ENCODE data around the gene CRB3. TPM values are rescaled to one million over a fixed set of nuclear protein-coding genes. Genes with fewer than 3 reads are reported as not detected.

Gene CRB3
- total RNA-seq, 1 experiment from 2014 or later = 29.9 TPM

- Mint-ChIP-seq H3K9me3 (peaks cover 13% of the 10 kb centered on the region), H3K27ac (no peak overlapping the region), H3K36me3 (peaks cover 45% of the 10 kb centered on the region), H3K4me1 (no peaks in the 10 kb centered on the region), H3K4me3 (no peak overlapping the region), H3K27me3 (ENCODE audit: low read depth) (no peaks in the 10 kb centered on the region)
- ChIA-PET CTCF (no interaction called here), POLR2A (no interaction called here)
- ATAC-seq (no peak), DNase-seq (ENCODE audit: low spot score) (no peak)
- TF ChIP-seq PRRX2 (CRISPR knock-in tag; IDR thresholded peaks at IDR 0.05) (no peak), PRDM15 (CRISPR knock-in tag; IDR thresholded peaks at IDR 0.05) (no peak), ZNF263 (CRISPR knock-in tag; IDR thresholded peaks at IDR 0.05; ENCODE audit: low read depth) (no peak), TCF7 (CRISPR knock-in tag; IDR thresholded peaks at IDR 0.05; ENCODE audit: low read depth) (no peak), ERG (CRISPR knock-in tag; IDR thresholded peaks at IDR 0.05) (no peak), NR1H2 (CRISPR knock-in tag; IDR thresholded peaks at IDR 0.05) (no peak), ZMAT4 (CRISPR knock-in tag; IDR thresholded peaks at IDR 0.05) (no peak), ZNF423 (CRISPR knock-in tag; IDR thresholded peaks at IDR 0.05) (no peak), GRHL2 (CRISPR knock-in tag; IDR thresholded peaks at IDR 0.05; ENCODE audit: insufficient replicate concordance, severe bottlenecking) (no peak), ZNF416 (CRISPR knock-in tag; IDR thresholded peaks at IDR 0.05) (no peak), AFF4 (CRISPR knock-in tag; IDR thresholded peaks at IDR 0.05; ENCODE audit: borderline replicate concordance) (no peak), ZBTB43 (CRISPR knock-in tag; IDR thresholded peaks at IDR 0.05) (no peak), NR2C2 (CRISPR knock-in tag; IDR thresholded peaks at IDR 0.05) (no peak), ETV6 (CRISPR knock-in tag; IDR thresholded peaks at IDR 0.05) (no peak)
These were observed 12.4 kb upstream of the CRB3 start for GRCh38 chr19:6451583-6452222.

GRCh38 chr19:6452223-6452614, 11.9 kb upstream of the CRB3 start:
- ChIA-PET CTCF (no interaction called here), POLR2A (no interaction called here)
- no peaks in the 10 kb centered on the region for H3K4me1 Mint-ChIP-seq
- DNase-seq (ENCODE audit: low spot score) (no peak), ATAC-seq (no peak)
- H3K9me3 Mint-ChIP-seq = peaks cover 13% of the 10 kb centered on the region
- H3K27me3 Mint-ChIP-seq (ENCODE audit: low read depth) = no peaks in the 10 kb centered on the region
- H3K4me3 Mint-ChIP-seq = no peak overlapping the region
- no peak overlapping the region for H3K27ac Mint-ChIP-seq
- H3K36me3 Mint-ChIP-seq = peaks cover 44% of the 10 kb centered on the region
- TF ChIP-seq SP1 (CRISPR knock-in tag; conservative IDR thresholded peaks at IDR 0.05) = no peak
- no peak for TF ChIP-seq E2F4 (CRISPR knock-in tag; IDR thresholded peaks at IDR 0.05; ENCODE audit: borderline replicate concordance, low read depth)
- no peak for TF ChIP-seq NFE2L1 (CRISPR knock-in tag; IDR thresholded peaks at IDR 0.05)
- no peak for TF ChIP-seq ZNF281 (CRISPR knock-in tag; IDR thresholded peaks at IDR 0.05)
- TF ChIP-seq ZBTB43 (CRISPR knock-in tag; IDR thresholded peaks at IDR 0.05) = no peak
- TF ChIP-seq RORB (CRISPR knock-in tag; IDR thresholded peaks at IDR 0.05) = no peak
